ENCODE data around the gene NPIPA1. TPM values are rescaled to one million over a fixed set of nuclear protein-coding genes. Genes with fewer than 3 reads are reported as not detected.
"Not testable (repeated sequence)": the region's sequence is repeated elsewhere in the genome, so short reads cannot be mapped to it uniquely, and the experiment has no call there.

NPIPA1 gene
- 100 to 1,000 TPM; 101 to 165 TPM for total RNA-seq

DNA sequence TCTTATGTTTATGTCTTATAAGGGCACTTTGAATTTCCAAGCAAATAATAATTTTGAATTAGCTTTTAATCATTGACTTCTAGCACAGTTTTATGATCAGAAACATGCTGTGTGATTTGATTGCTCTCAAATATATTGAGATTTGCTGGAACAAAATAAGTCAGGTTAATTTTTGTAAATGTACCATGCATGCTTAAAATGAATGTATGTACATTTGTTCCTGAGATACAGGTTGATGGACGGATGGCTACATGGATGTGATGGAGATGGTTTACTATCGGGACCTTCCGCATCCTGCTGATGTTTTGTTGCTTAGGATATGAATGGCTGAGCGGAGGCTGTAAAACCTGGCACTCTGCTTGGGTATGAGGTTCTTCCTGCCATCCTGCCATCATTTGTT is at the start of gene NPIPA1:
NPIPA1 (plus strand) TSS at position 301 of the 400 bp plus-strand sequence; CDS start at position 301, 0 bp downstream.
- not testable (repeated sequence) for H3K4me3 ChIP-seq; ATAC-seq (ENCODE audit: insufficient number of reproducible peaks, low FRiP score, low read depth); H3K27ac ChIP-seq; DNase-seq (ENCODE audit: low spot score); H3K36me3 ChIP-seq; H3K4me1 ChIP-seq (ENCODE audit: control insufficient read depth in 1 of 2, low read depth in 2 of 2); H3K9me3 ChIP-seq; H3K27me3 ChIP-seq (replicated peaks; ENCODE audit: insufficient read depth)

- DNase-seq (ENCODE audit: low spot score); ATAC-seq (ENCODE audit: insufficient number of reproducible peaks, low FRiP score, low read depth); H3K4me3 ChIP-seq: not testable (repeated sequence)
These were observed 45.1 kb upstream of the NPIPA1 start for GRCh38 chr16:14892111-14892510.

DNA sequence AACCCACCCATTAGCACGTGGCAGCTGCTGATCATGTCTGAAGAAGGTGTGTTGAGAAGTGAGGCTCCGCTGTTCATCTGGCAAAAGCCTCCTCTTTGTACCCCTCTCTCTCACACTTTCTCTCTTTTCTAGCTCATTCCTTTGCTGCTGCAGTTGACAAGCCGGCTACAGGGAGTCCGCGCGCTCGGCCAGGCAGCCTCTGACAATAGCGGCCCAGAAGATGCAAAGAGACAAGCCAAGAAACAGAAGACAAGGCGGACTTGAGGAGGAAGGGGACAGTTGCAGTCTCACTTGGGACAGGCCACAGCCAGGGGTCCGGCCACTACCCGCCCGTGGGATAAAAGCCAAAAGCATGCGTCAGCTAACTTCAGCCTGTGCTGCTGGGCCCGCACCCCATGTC is 41.9 kb upstream of the NPIPA1 start:
- not testable (repeated sequence) for H3K4me1 ChIP-seq (ENCODE audit: control insufficient read depth in 1 of 2, low read depth in 2 of 2); H3K27ac ChIP-seq

More at GRCh38 chr16:14892111-14892510, 45.1 kb upstream of the NPIPA1 start:
- H3K36me3 ChIP-seq; H3K4me1 ChIP-seq (ENCODE audit: control insufficient read depth in 1 of 2, low read depth in 2 of 2); H3K27me3 ChIP-seq (replicated peaks; ENCODE audit: insufficient read depth); H3K27ac ChIP-seq; H3K9me3 ChIP-seq: not testable (repeated sequence)

GRCh38 chr16:14896023-14896422 is 41.2 kb upstream of the NPIPA1 start:
- H3K27ac ChIP-seq; DNase-seq (ENCODE audit: low spot score); H3K4me3 ChIP-seq; H3K9me3 ChIP-seq; H3K36me3 ChIP-seq; H3K27me3 ChIP-seq (replicated peaks; ENCODE audit: insufficient read depth); H3K4me1 ChIP-seq (ENCODE audit: control insufficient read depth in 1 of 2, low read depth in 2 of 2); ATAC-seq (ENCODE audit: insufficient number of reproducible peaks, low FRiP score, low read depth): not testable (repeated sequence)

More for the DNA sequence above, 41.9 kb upstream of the NPIPA1 start:
- H3K9me3 ChIP-seq; DNase-seq (ENCODE audit: low spot score); H3K36me3 ChIP-seq; ATAC-seq (ENCODE audit: insufficient number of reproducible peaks, low FRiP score, low read depth); H3K4me3 ChIP-seq; H3K27me3 ChIP-seq (replicated peaks; ENCODE audit: insufficient read depth): not testable (repeated sequence)

GRCh38 chr16:14897006-14897664 is 40.1 kb upstream of the NPIPA1 start:
- not testable (repeated sequence) for H3K9me3 ChIP-seq; ATAC-seq (ENCODE audit: insufficient number of reproducible peaks, low FRiP score, low read depth); H3K27ac ChIP-seq; H3K4me3 ChIP-seq; H3K36me3 ChIP-seq; DNase-seq (ENCODE audit: low spot score); H3K4me1 ChIP-seq (ENCODE audit: control insufficient read depth in 1 of 2, low read depth in 2 of 2); H3K27me3 ChIP-seq (replicated peaks; ENCODE audit: insufficient read depth)
- TF ChIP-seq, protein P1, sequence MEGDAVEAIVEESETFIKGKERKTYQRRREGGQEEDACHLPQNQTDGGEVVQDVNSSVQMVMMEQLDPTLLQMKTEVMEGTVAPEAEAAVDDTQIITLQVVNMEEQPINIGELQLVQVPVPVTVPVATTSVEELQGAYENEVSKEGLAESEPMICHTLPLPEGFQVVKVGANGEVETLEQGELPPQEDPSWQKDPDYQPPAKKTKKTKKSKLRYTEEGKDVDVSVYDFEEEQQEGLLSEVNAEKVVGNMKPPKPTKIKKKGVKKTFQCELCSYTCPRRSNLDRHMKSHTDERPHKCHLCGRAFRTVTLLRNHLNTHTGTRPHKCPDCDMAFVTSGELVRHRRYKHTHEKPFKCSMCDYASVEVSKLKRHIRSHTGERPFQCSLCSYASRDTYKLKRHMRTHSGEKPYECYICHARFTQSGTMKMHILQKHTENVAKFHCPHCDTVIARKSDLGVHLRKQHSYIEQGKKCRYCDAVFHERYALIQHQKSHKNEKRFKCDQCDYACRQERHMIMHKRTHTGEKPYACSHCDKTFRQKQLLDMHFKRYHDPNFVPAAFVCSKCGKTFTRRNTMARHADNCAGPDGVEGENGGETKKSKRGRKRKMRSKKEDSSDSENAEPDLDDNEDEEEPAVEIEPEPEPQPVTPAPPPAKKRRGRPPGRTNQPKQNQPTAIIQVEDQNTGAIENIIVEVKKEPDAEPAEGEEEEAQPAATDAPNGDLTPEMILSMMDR (IDR thresholded peaks at IDR 0.05) = peak; percentile 38

GRCh38 chr16:14898162-14898561 is 39.1 kb upstream of the NPIPA1 start:
- H3K9me3 ChIP-seq; H3K36me3 ChIP-seq; H3K4me1 ChIP-seq (ENCODE audit: control insufficient read depth in 1 of 2, low read depth in 2 of 2); DNase-seq (ENCODE audit: low spot score); H3K4me3 ChIP-seq; H3K27ac ChIP-seq; ATAC-seq (ENCODE audit: insufficient number of reproducible peaks, low FRiP score, low read depth); H3K27me3 ChIP-seq (replicated peaks; ENCODE audit: insufficient read depth): not testable (repeated sequence)

DNA sequence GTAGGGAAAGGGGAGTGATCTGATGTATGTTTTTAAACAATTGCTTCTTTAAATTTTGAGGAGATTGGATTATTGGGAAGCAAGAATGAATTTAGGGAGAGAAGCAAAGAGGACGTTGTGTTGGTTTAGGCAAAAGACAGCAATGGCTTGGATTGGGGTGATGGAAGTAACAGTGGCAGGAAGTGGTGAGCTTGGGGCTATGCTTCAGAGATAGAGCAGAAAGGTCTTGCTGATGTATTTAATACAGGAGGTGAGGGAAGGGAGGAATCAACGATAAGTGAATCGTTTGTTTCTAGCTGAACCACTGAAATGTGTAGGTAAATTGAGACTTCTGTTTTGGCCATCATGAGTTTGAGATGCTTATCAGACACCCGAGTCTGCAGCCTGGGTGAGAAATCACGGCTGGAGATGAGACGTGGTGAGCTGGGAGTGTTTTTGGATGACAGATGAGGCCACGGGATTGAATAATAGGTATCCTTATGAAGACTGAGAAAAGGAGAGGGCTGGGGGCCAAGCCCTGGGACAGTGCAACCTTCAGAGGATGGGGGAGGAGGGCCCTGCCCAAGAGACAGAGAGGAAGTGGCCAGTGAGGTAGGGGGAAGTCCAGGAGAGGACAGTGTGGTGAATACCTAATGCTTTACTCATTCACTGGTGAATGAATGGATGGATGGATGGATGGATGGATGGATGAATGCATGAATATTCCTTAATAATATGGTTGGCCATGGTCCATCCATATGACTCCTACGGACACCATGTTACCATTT is 33.9 kb upstream of the NPIPA1 start:
- H3K27ac ChIP-seq; ATAC-seq (ENCODE audit: insufficient number of reproducible peaks, low FRiP score, low read depth); H3K36me3 ChIP-seq; H3K9me3 ChIP-seq; DNase-seq (ENCODE audit: low spot score); H3K27me3 ChIP-seq (replicated peaks; ENCODE audit: insufficient read depth); H3K4me3 ChIP-seq; H3K4me1 ChIP-seq (ENCODE audit: control insufficient read depth in 1 of 2, low read depth in 2 of 2): not testable (repeated sequence)

- not testable (repeated sequence) for H3K4me3 ChIP-seq; H3K9me3 ChIP-seq; H3K27ac ChIP-seq; H3K4me1 ChIP-seq (ENCODE audit: control insufficient read depth in 1 of 2, low read depth in 2 of 2); DNase-seq (ENCODE audit: low spot score); H3K36me3 ChIP-seq; H3K27me3 ChIP-seq (replicated peaks; ENCODE audit: insufficient read depth)
- peak; percentile 28 for ATAC-seq (ENCODE audit: insufficient number of reproducible peaks, low FRiP score, low read depth)
These were observed 27.5 kb upstream of the NPIPA1 start for GRCh38 chr16:14909744-14910143.

DNA sequence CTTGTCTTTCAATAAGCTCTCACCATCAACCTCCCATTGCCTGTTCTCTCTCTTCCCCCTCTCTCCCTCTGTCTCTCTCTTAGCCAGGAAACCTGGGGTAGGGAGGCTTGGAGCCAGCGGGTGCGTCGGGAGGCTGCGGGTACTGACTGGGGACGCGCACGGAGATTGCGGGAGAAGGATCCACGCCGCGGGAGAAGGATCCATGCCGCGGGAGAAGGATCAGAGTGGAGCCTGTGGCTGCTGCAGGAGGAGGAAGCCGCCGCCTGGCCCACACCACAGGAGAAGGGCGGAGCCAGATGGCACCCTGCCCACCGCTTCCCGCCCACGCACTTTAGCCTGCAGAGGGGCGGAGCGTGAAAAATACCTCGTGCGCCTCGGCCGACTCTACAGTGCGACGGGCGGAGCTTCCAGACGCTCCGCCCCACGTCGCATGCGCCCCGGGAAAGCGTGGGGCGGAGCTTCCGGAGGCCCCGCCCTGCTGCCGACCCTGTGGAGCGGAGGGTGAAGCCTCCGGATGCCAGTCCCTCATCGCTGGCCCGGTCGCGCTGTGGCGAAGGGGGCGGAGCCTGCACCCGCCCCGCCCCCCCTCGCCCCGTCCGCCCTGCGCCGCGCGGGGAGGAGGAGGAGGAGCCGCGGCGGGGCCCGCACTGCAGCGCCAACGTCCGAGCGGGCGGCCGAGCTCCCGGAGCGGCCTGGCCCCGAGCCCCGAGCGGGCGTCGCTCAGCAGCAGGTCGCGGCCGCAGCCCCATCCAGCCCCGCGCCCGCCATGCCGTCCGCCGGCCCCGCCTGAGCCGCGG is 26.2 kb upstream of the NPIPA1 start:
- not testable (repeated sequence) for H3K36me3 ChIP-seq; H3K4me1 ChIP-seq (ENCODE audit: control insufficient read depth in 1 of 2, low read depth in 2 of 2); ATAC-seq (ENCODE audit: insufficient number of reproducible peaks, low FRiP score, low read depth); H3K27ac ChIP-seq; H3K4me3 ChIP-seq; DNase-seq (ENCODE audit: low spot score); H3K27me3 ChIP-seq (replicated peaks; ENCODE audit: insufficient read depth); H3K9me3 ChIP-seq

GRCh38 chr16:14911954-14912353 is 25.3 kb upstream of the NPIPA1 start:
- H3K36me3 ChIP-seq; ATAC-seq (ENCODE audit: insufficient number of reproducible peaks, low FRiP score, low read depth); H3K27me3 ChIP-seq (replicated peaks; ENCODE audit: insufficient read depth); H3K4me1 ChIP-seq (ENCODE audit: control insufficient read depth in 1 of 2, low read depth in 2 of 2); H3K9me3 ChIP-seq: not testable (repeated sequence)
- Histone ChIP-seq H3K27ac (peak overlapping the region; percentile 72 to 73), H3K4me3 (peak overlapping the region; percentile 75)
- DNase-seq (ENCODE audit: low spot score) = peak; percentile 28

DNA sequence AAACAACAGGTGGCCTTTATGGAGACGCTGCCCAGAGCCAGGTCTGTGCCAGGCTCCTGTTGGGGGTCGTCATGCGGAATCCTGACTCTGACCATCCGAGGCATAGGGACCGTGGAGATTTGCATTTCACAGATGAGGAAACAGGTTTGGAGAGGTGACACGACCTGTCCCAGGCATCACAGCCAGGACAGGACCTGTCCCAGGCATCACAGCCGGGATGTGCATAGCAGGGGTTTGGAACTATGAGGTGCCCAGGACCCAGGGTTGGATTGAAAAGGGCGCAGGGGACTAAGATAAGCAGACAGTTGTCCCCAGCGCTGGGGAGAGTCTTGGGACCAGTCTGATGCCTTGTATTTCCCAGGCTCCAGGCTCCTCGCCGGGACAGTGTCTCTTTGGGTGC is 24.7 kb upstream of the NPIPA1 start:
- H3K36me3 ChIP-seq; H3K27me3 ChIP-seq (replicated peaks; ENCODE audit: insufficient read depth); ATAC-seq (ENCODE audit: insufficient number of reproducible peaks, low FRiP score, low read depth); H3K27ac ChIP-seq; H3K9me3 ChIP-seq; H3K4me3 ChIP-seq; H3K4me1 ChIP-seq (ENCODE audit: control insufficient read depth in 1 of 2, low read depth in 2 of 2); DNase-seq (ENCODE audit: low spot score): not testable (repeated sequence)
